Keratinocyte (primary cell): ENCODE data around the gene EIF2A.

Source experiments
- CTCF ChIP-seq, 3 experiments: IDR thresholded peaks in 1 of 3; conservative IDR thresholded peaks in 1 of 3; optimal IDR thresholded peaks in 1 of 3; 2 replicates in 2 of 3; 3 replicates in 1 of 3; pipeline versions ENCODE3 to v1.5.1; 2011; ENCODE audit warnings: low read length in 3 of 3, mild to moderate bottlenecking in 3 of 3, moderate library complexity in 2 of 3, control low read depth in 1 of 3, inconsistent platforms in 1 of 3; ENCODE audit not compliant: insufficient read depth in 2 of 3; ENCODE audit errors: extremely low read depth in 1 of 3
- EZH2 ChIP-seq: IDR thresholded peaks from one replicate; pipeline ENCODE4 v1.6.1; 2012; ENCODE audit warnings: inconsistent platforms, mild to moderate bottlenecking, low read length, moderate library complexity

- no peak for TF ChIP-seq CTCF (optimal IDR thresholded peaks at IDR 0.05 in 1 of 3, IDR thresholded peaks at IDR 0.05 in 1 of 3, conservative IDR thresholded peaks at IDR 0.05 in 1 of 3; ENCODE audit: extremely low read depth in 1 of 3, insufficient read depth in 2 of 3, low read length in 3 of 3)
- TF ChIP-seq EZH2: no peak
Measured at GRCh38 chr3:150556792-150557191, 10.2 kb downstream of the EIF2A start.
